MM.1S (cell line): ENCODE data around the gene LITAF.

Source experiments
- EZH2 ChIP-seq: fragments of 300-600 bp; sonication (generic); optimal IDR thresholded peaks from 2 replicates; pipeline ENCODE3; 2017; ENCODE audit warnings: low read depth, mild to moderate bottlenecking, antibody characterized with exemption, low read length, mixed read lengths
- EZH2phosphoT487 ChIP-seq: fragments of 300-600 bp; sonication (generic); IDR thresholded peaks from 2 replicates; pipeline ENCODE4 v1.6.1; 2018; ENCODE audit warnings: antibody characterized with exemption, low read length
- TF ChIP-seq, protein P1 (sequence below): fragments of 300-600 bp; sonication (generic); IDR thresholded peaks from 2 replicates; pipeline ENCODE4 v1.5.1; 2016; ENCODE audit warnings: antibody characterized with exemption, low read length, mixed read lengths

- TF ChIP-seq, protein P1, sequence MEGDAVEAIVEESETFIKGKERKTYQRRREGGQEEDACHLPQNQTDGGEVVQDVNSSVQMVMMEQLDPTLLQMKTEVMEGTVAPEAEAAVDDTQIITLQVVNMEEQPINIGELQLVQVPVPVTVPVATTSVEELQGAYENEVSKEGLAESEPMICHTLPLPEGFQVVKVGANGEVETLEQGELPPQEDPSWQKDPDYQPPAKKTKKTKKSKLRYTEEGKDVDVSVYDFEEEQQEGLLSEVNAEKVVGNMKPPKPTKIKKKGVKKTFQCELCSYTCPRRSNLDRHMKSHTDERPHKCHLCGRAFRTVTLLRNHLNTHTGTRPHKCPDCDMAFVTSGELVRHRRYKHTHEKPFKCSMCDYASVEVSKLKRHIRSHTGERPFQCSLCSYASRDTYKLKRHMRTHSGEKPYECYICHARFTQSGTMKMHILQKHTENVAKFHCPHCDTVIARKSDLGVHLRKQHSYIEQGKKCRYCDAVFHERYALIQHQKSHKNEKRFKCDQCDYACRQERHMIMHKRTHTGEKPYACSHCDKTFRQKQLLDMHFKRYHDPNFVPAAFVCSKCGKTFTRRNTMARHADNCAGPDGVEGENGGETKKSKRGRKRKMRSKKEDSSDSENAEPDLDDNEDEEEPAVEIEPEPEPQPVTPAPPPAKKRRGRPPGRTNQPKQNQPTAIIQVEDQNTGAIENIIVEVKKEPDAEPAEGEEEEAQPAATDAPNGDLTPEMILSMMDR = no peak
- TF ChIP-seq EZH2 (no peak), EZH2phosphoT487 (no peak)
Observed at GRCh38 chr16:11610121-11610505, 23.4 kb upstream of the LITAF start.
